GM19193 (cell line): ENCODE data around the gene PGLYRP2.

Experiments
- POLR2A ChIP-seq: IDR thresholded peaks from 4 replicates; pipeline ENCODE4 v1.6.1; 2011; ENCODE audit not compliant: insufficient read depth, insufficient read length; ENCODE audit errors: extremely low read depth

The PGLYRP2 gene

GRCh38 chr19:15479391-15480345 is at the start of gene PGLYRP2:
Gene PGLYRP2, minus strand, starts transcription at chr19:15479501. Its CDS starts 130 bp downstream, at chr19:15479371.
- TF ChIP-seq POLR2A, result no peak

- TF ChIP-seq POLR2A, result no peak
Observed at GRCh38 chr19:15527705-15528104, 48.4 kb upstream of the PGLYRP2 start.

- no peak for TF ChIP-seq POLR2A
Observed at GRCh38 chr19:15526408-15526807, 47.1 kb upstream of the PGLYRP2 start.

GRCh38 chr19:15525291-15525690 is 46.0 kb upstream of the PGLYRP2 start:
- TF ChIP-seq POLR2A, result no peak

- no peak for TF ChIP-seq POLR2A
Observed at GRCh38 chr19:15524781-15525180, 45.5 kb upstream of the PGLYRP2 start.

GRCh38 chr19:15519433-15519976 is 40.2 kb upstream of the PGLYRP2 start:
- no peak for TF ChIP-seq POLR2A

- TF ChIP-seq POLR2A, result no peak
Observed at GRCh38 chr19:15517778-15518177, 38.5 kb upstream of the PGLYRP2 start.

- no peak for TF ChIP-seq POLR2A
Observed at GRCh38 chr19:15516363-15516762, 37.1 kb upstream of the PGLYRP2 start.

- TF ChIP-seq POLR2A, result no peak
Observed at GRCh38 chr19:15511671-15512424, 32.5 kb upstream of the PGLYRP2 start.

- TF ChIP-seq POLR2A, result no peak
Observed at GRCh38 chr19:15508035-15508710, 28.9 kb upstream of the PGLYRP2 start, which contains the start of gene CYP4F22. Gene CYP4F22, plus strand, starts transcription at chr19:15508525. Its CDS starts 16,812 bp downstream, at chr19:15525337.

GRCh38 chr19:15507068-15508034 is 28.1 kb upstream of the PGLYRP2 start:
- no peak for TF ChIP-seq POLR2A

- TF ChIP-seq POLR2A, result no peak
Observed at GRCh38 chr19:15506074-15506571, 26.8 kb upstream of the PGLYRP2 start.

GRCh38 chr19:15502264-15502663 is 23.0 kb upstream of the PGLYRP2 start:
- no peak for TF ChIP-seq POLR2A

- no peak for TF ChIP-seq POLR2A
Observed at GRCh38 chr19:15501596-15501995, 22.3 kb upstream of the PGLYRP2 start.

- TF ChIP-seq POLR2A, result no peak
Observed at GRCh38 chr19:15498910-15499309, 19.6 kb upstream of the PGLYRP2 start.
